ENCODE data around the gene ILDR1.

- TF ChIP-seq POLR2AphosphoS5 (IDR thresholded peaks at IDR 0.05) (no peak), POLR2A (IDR thresholded peaks at IDR 0.05) (no peak), CTCF (IDR thresholded peaks at IDR 0.05) (no peak)
These were observed 42.8 kb downstream of the ILDR1 start for GRCh38 chr3:121979246-121979645.

All from sigmoid colon (tissue), 4 donors.